Testis (tissue), 3 donors: Measurements from ENCODE around the gene PLA2G4E. TPM values are rescaled to one million over a fixed set of nuclear protein-coding genes. Genes with fewer than 3 reads are reported as not detected.

Source experiments
- DNase-seq: peaks from one replicate; pipeline ENCODE4 v3.0.0-alpha.2; 2019
- H3K27ac ChIP-seq, 2 donors: fragments of 200-600 bp; sonication (generic); one replicate each; pipeline ENCODE4 v1.5.1; 2019
- H3K27me3 ChIP-seq: fragments of 200-600 bp; sonication (generic); one replicate; pipeline ENCODE4 v1.5.1; 2019
- H3K36me3 ChIP-seq: fragments of 200-600 bp; sonication (generic); one replicate; pipeline ENCODE4 v1.5.1; 2017; ENCODE audit warnings: low read depth; ENCODE audit errors: missing control alignments
- H3K4me1 ChIP-seq: fragments of 200-600 bp; sonication (generic); one replicate; pipeline ENCODE4 v1.5.1; 2019
- H3K4me3 ChIP-seq, 2 donors: fragments of 200-600 bp; sonication (generic); one replicate each; pipeline ENCODE4 v1.5.1; 2017 to 2019
- H3K9me3 ChIP-seq: fragments of 200-600 bp; sonication (generic); one replicate; pipeline ENCODE4 v1.5.1; 2017
- CTCF ChIP-seq, 3 experiments: fragments of 450-650 bp in 2 of 3; fragments of 200-600 bp in 1 of 3; sonication (generic) in 1 of 3; IDR thresholded peaks; one replicate each; pipeline ENCODE4 v1.5.1; 2016 to 2019; ENCODE audit warnings: antibody characterized with exemption in 3 of 3, mild to moderate bottlenecking in 2 of 3, moderate library complexity in 1 of 3
- POLR2A ChIP-seq: fragments of 450-650 bp; IDR thresholded peaks from one replicate; pipeline ENCODE4 v1.6.1; 2017; ENCODE audit warnings: antibody characterized with exemption, mild to moderate bottlenecking, moderate library complexity
- WGBS, 2 donors: methylation state at CpG; one replicate each; pipeline ENCODE4 v1.1.5; 2018; 5-methylcytosine and 5-hydroxymethylcytosine counted together
- intact Hi-C: fragments of 100-400 bp; cut with DNase I; formaldehyde crosslinking; loops from one replicate; pipeline ENCODE4 v1.15.1; 2023; ENCODE audit warnings: low total_unique reads
- polyA plus RNA-seq: library from polyadenylated mRNA; stranded (reverse); fragments of 350-450 nt; fragmentation: Illumina TruSeq; extraction: RNeasy Lipid Tissue Mini Kit (QIAGEN cat#74804); gene quantifications from one replicate; pipeline ENCODE4 v1.2.3, GENCODE V29; 2014; ENCODE audit warnings: low read depth, low replicate concordance; ENCODE audit not compliant: insufficient read depth
- total RNA-seq, 2 donors: library from RNA; depleted of rRNA; stranded (reverse); fragments of >200 nt; gene quantifications; one replicate each; pipeline ENCODE4 v1.2.3, GENCODE V29; 2016

Gene PLA2G4E
- total and polyA plus RNA-seq, 3 donors from 2014 or later = 0.31 to 0.71 (median 0.67) TPM

DNA sequence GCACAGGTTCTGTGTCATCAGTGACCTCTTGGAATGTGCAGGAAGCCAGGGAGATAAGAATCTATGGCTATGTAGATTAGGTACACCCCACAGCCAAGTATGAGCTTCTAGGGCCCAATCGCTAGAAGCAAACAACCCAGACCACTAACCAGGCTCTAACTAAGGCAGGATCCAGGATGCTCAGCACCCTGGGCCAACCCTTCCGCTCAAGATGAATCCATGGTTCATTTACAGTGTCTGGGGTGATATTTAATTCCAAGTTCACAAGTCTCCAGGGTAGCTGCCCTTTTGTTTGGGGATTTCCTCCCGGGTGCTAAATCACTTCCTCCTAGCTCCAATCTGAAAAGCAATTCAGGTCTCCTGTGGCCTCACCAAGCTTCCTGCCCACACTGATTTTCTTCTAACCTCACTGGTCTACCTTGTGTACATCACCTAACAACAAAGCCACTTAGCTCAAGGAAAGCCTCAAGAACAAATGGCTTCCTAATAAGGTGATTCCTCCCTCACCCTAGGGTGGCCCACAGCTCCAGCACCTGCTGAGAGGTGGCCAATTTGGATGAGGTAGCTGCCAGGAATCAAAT, 50.9 kb downstream of the PLA2G4E start:
- TF ChIP-seq CTCF (IDR thresholded peaks at IDR 0.05) (no peak), POLR2A (no peak)
- intact Hi-C loops = no loop called here
- H3K9me3 ChIP-seq = no peaks in the 10 kb centered on the region
- peaks cover 6% of the 10 kb centered on the region for H3K4me1 ChIP-seq
- no peak for DNase-seq
- 82% methylated on average over 3 of the region's 3 CpGs for WGBS, 2 donors
- no peak overlapping the region for H3K4me3 ChIP-seq
- no peaks in the 10 kb centered on the region for H3K36me3 ChIP-seq
- H3K27me3 ChIP-seq = no peaks in the 10 kb centered on the region
- no peak overlapping the region for H3K27ac ChIP-seq

GRCh38 chr15:41968701-41969100, 52.1 kb downstream of the PLA2G4E start:
- no peak for DNase-seq

GRCh38 chr15:41967506-41968206, 53.2 kb downstream of the PLA2G4E start:
- TF ChIP-seq CTCF (IDR thresholded peaks at IDR 0.05) = no peak
- TF ChIP-seq POLR2A = no peak
- Histone ChIP-seq H3K27ac (peak overlapping the region in 1 of 2 donors; percentile 64), H3K4me3 (no peak overlapping the region), H3K36me3 (no peaks in the 10 kb centered on the region), H3K27me3 (no peaks in the 10 kb centered on the region), H3K9me3 (no peaks in the 10 kb centered on the region), H3K4me1 (peaks cover 6% of the 10 kb centered on the region)
- WGBS, 2 donors = 59 to 75% methylated on average over 4 of the region's 4 CpGs
- peak; percentile 28 for DNase-seq
- intact Hi-C loops = no loop called here

More at GRCh38 chr15:41968701-41969100, 52.1 kb downstream of the PLA2G4E start:
- no peak overlapping the region for H3K4me3 ChIP-seq
- no peak overlapping the region for H3K27ac ChIP-seq
- no peaks in the 10 kb centered on the region for H3K27me3 ChIP-seq
- intact Hi-C loops = no loop called here
- TF ChIP-seq CTCF (IDR thresholded peaks at IDR 0.05) = no peak
- 81 to 89% methylated on average over 4 of the region's 4 CpGs for WGBS, 2 donors
- no peaks in the 10 kb centered on the region for H3K36me3 ChIP-seq
- H3K4me1 ChIP-seq = peaks cover 6% of the 10 kb centered on the region
- H3K9me3 ChIP-seq = no peaks in the 10 kb centered on the region

GRCh38 chr15:41966920-41967465, 53.8 kb downstream of the PLA2G4E start:
- no peak for TF ChIP-seq CTCF (IDR thresholded peaks at IDR 0.05)
- peaks cover 6% of the 10 kb centered on the region for H3K4me1 ChIP-seq
- no peaks in the 10 kb centered on the region for H3K9me3 ChIP-seq
- no peaks in the 10 kb centered on the region for H3K36me3 ChIP-seq
- peak overlapping the region in 1 of 2 donors; percentile 64 for H3K27ac ChIP-seq
- no peak for DNase-seq
- intact Hi-C loops = no loop called here
- H3K27me3 ChIP-seq = no peaks in the 10 kb centered on the region
- WGBS, 2 donors = 83 to 90% methylated on average over 3 of the region's 3 CpGs
- no peak overlapping the region for H3K4me3 ChIP-seq
